Measurements from ENCODE around the gene DUSP8. TPM values are rescaled to one million over a fixed set of nuclear protein-coding genes. Genes with fewer than 3 reads are reported as not detected.

DUSP8 gene
- total RNA-seq, 1 experiment from 2014 or later, result 2.4 TPM

- DNase-seq (ENCODE audit: low spot score), result no peak
- ChIA-PET CTCF (interaction anchor here (0.9 to 4.3 kb wide), 4 partner anchors 13 to 134 kb away, joined by 3 to 12 read pairs (median 4); no protein-coding TSS in a partner anchor), POLR2A (no interaction called here)
- no peak overlapping the region for H3K27ac Mint-ChIP-seq
- no peaks in the 10 kb centered on the region for H3K27me3 Mint-ChIP-seq (ENCODE audit: low read depth)
- H3K36me3 Mint-ChIP-seq, result no peaks in the 10 kb centered on the region
- peaks cover 16% of the 10 kb centered on the region for H3K4me1 Mint-ChIP-seq
- no peak for TF ChIP-seq ZMAT4 (CRISPR knock-in tag; IDR thresholded peaks at IDR 0.05)
- TF ChIP-seq NR2C2 (CRISPR knock-in tag; IDR thresholded peaks at IDR 0.05), result no peak
- no peak for TF ChIP-seq ZNF138 (CRISPR knock-in tag; conservative IDR thresholded peaks at IDR 0.05)
- TF ChIP-seq, protein P1, sequence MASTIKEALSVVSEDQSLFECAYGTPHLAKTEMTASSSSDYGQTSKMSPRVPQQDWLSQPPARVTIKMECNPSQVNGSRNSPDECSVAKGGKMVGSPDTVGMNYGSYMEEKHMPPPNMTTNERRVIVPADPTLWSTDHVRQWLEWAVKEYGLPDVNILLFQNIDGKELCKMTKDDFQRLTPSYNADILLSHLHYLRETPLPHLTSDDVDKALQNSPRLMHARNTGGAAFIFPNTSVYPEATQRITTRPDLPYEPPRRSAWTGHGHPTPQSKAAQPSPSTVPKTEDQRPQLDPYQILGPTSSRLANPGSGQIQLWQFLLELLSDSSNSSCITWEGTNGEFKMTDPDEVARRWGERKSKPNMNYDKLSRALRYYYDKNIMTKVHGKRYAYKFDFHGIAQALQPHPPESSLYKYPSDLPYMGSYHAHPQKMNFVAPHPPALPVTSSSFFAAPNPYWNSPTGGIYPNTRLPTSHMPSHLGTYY (CRISPR knock-in tag; IDR thresholded peaks at IDR 0.05), result no peak
- TF ChIP-seq, protein P2, sequence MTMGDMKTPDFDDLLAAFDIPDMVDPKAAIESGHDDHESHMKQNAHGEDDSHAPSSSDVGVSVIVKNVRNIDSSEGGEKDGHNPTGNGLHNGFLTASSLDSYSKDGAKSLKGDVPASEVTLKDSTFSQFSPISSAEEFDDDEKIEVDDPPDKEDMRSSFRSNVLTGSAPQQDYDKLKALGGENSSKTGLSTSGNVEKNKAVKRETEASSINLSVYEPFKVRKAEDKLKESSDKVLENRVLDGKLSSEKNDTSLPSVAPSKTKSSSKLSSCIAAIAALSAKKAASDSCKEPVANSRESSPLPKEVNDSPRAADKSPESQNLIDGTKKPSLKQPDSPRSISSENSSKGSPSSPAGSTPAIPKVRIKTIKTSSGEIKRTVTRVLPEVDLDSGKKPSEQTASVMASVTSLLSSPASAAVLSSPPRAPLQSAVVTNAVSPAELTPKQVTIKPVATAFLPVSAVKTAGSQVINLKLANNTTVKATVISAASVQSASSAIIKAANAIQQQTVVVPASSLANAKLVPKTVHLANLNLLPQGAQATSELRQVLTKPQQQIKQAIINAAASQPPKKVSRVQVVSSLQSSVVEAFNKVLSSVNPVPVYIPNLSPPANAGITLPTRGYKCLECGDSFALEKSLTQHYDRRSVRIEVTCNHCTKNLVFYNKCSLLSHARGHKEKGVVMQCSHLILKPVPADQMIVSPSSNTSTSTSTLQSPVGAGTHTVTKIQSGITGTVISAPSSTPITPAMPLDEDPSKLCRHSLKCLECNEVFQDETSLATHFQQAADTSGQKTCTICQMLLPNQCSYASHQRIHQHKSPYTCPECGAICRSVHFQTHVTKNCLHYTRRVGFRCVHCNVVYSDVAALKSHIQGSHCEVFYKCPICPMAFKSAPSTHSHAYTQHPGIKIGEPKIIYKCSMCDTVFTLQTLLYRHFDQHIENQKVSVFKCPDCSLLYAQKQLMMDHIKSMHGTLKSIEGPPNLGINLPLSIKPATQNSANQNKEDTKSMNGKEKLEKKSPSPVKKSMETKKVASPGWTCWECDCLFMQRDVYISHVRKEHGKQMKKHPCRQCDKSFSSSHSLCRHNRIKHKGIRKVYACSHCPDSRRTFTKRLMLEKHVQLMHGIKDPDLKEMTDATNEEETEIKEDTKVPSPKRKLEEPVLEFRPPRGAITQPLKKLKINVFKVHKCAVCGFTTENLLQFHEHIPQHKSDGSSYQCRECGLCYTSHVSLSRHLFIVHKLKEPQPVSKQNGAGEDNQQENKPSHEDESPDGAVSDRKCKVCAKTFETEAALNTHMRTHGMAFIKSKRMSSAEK (CRISPR knock-in tag; IDR thresholded peaks at IDR 0.05; ENCODE audit: borderline replicate concordance), result no peak
- no peak for TF ChIP-seq ZNF232 (CRISPR knock-in tag; IDR thresholded peaks at IDR 0.05)
- no peak for TF ChIP-seq USF2 (CRISPR knock-in tag; IDR thresholded peaks at IDR 0.05)
- no peak for TF ChIP-seq ATF3 (CRISPR knock-in tag; conservative IDR thresholded peaks at IDR 0.05)
- TF ChIP-seq TP53 (CRISPR knock-in tag; IDR thresholded peaks at IDR 0.05), result no peak
- no peak for TF ChIP-seq CBFB (CRISPR knock-in tag; IDR thresholded peaks at IDR 0.05; ENCODE audit: low read depth)
- no peak for ATAC-seq
- no peaks in the 10 kb centered on the region for H3K9me3 Mint-ChIP-seq
- no peak overlapping the region for H3K4me3 Mint-ChIP-seq
Observed at GRCh38 chr11:1518301-1518700, 53.8 kb downstream of the DUSP8 start.

DNA sequence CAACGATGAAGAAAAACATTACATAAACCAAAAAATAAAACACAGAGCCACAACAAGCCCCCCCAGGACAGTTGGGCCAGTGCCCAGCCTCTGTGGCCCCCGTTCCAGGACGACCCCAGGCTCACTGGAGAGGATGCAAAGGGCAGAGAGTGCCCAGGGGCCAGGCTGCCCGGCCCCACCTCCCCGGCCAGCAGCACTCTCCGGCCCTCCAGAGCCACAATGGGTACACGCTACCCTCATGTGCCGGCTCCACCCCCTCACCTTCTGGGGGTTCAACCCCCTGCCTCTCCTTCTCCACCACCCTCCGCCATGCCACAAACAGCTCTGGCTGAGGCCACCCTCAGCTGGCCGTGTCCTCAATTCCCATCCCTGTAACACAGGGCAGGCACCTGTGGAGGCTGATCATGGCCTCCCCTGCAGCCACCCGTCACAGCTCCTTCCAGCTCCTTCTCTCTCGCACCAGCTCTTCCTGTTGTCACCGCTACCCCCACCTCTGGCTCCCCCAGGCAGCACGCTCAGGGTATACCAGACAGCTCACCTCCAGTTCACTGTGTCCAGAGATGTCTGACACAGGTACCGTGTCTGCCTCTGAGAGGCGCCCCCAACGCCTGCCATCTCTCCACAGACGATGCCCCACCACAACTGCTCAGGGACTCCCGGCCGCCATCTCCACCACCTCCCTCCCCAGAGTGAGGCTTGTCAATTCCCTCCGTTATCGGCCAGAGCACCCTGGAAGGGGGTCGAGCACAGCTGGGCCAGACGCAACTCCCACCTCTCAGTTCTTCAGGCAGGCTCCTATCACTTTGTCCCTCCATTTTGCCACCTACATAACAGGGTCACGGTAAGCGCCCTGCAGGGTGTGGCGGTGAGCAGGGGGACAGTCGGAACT lies 54.7 kb downstream of the DUSP8 start:
- POLR2A ChIA-PET, result no interaction called here
- H3K27ac Mint-ChIP-seq, result peak overlapping the region; percentile 73; the same call in 1 of the 2 replicates
- TF ChIP-seq NR3C1 (CRISPR knock-in tag; conservative IDR thresholded peaks at IDR 0.05; ENCODE audit: low read depth) (no peak), KAT7 (CRISPR knock-in tag; IDR thresholded peaks at IDR 0.05; ENCODE audit: borderline replicate concordance) (no peak), ZNF416 (CRISPR knock-in tag; IDR thresholded peaks at IDR 0.05) (no peak), HMGA2 (CRISPR knock-in tag; IDR thresholded peaks at IDR 0.05) (no peak), NFYB (CRISPR knock-in tag; conservative IDR thresholded peaks at IDR 0.05; ENCODE audit: low read depth) (no peak), GRHL2 (CRISPR knock-in tag; IDR thresholded peaks at IDR 0.05; ENCODE audit: insufficient replicate concordance, severe bottlenecking) (no peak), ZNF219 (CRISPR knock-in tag; IDR thresholded peaks at IDR 0.05; ENCODE audit: borderline replicate concordance) (no peak), FOXP1 (CRISPR knock-in tag; IDR thresholded peaks at IDR 0.05; ENCODE audit: borderline replicate concordance) (no peak)
- H3K4me3 Mint-ChIP-seq, result no peak overlapping the region
- H3K4me1 Mint-ChIP-seq, result peaks cover 21% of the 10 kb centered on the region
- H3K36me3 Mint-ChIP-seq, result no peaks in the 10 kb centered on the region
- CTCF ChIA-PET, result interaction anchor here (1.3 to 4.3 kb wide), 3 partner anchors 12 to 135 kb away, joined by 4 to 12 read pairs (median 4); no protein-coding TSS in a partner anchor
- H3K9me3 Mint-ChIP-seq, result no peaks in the 10 kb centered on the region
- ATAC-seq (no peak), DNase-seq (ENCODE audit: low spot score) (no peak)
- H3K27me3 Mint-ChIP-seq (ENCODE audit: low read depth), result no peaks in the 10 kb centered on the region

All from WTC11 (cell line).